Glomerular endothelial cell (primary cell): ENCODE measurements around the gene LASP1. TPM values are rescaled to one million over a fixed set of nuclear protein-coding genes. Genes with fewer than 3 reads are reported as not detected.
"Not testable (repeated sequence)": the region's sequence is repeated elsewhere in the genome, so short reads cannot be mapped to it uniquely, and the experiment has no call there.

Experiments
- DNase-seq: peaks from one replicate; pipeline ENCODE4 v3.0.0-alpha.2; 2011; ENCODE audit warnings: low read depth, low spot score; ENCODE audit errors: extremely low read depth
- total RNA-seq: library from RNA; depleted of rRNA; stranded (reverse); fragments of >200 nt; gene quantifications from 2 replicates; pipeline ENCODE4 v1.2.3, GENCODE V29; 2015

Gene LASP1
- total RNA-seq, 1 donor from 2014 or later, result 399 TPM

DNA sequence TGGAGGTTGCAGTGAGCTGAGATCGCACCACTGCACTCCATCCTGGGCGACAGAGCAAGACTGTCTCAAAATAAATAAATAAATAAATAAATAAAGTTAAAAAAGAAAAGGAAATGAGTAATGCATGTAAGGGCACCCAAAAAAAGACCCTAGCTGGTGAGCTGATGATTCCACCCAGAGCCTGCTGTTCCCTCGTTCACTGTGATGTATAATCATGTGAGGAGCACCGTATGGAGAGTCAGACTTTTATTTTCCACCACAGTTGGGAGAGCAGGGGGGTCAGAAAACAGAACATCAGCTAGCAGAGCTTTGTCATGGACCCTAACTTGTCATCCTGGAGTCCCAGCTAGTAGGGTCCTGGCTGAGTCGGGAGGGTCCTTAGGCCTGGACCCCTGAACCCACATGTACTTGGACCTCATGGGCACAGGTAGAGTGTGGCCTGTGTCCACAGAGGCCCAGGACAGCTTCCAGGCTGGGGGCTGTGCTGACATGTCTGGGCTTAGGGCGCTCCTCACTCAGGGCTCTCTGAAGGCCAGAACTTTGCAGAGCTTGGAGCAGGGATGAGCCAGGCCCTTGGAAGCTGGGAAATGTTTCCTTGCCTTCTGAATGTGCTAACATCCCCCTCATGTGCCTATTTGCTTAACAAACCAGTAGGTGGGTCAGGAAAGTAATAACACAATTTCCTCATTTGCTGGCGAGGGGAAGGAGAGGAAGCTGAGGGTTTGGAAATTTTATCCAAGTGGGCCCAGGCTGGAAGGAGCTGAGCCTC, 36.8 kb downstream of the LASP1 start:
- DNase-seq, result no peak

GRCh38 chr17:38907930-38908675, 38.2 kb downstream of the LASP1 start:
- no peak for DNase-seq

DNA sequence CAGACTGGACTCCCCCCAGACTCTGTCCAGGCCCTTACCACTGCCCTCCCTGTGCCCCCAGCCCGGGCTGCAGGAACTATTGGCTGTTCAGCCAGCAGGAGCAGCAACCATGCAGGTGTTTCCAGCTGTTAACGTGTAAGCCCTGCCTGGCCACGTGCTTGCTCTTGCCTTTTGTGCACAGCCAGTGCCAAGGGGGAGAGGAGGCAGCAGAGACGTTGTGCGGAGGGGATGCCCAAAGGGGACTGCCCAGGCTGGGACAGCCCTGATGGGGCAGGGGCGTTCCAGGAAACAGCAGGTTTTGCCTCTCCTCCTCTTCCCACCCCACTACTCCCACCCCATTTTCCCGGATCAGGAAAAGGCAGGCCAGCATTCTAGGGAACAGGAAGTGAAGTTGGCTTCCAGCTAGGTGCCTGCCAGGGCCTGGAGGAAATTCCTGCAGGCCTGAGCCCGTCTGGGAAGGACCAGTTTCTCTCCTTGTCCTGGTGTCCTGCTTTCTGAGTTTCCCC, 38.9 kb downstream of the LASP1 start:
- no peak for DNase-seq

- no peak for DNase-seq
These were observed 40.5 kb downstream of the LASP1 start for GRCh38 chr17:38910325-38910724.

DNA sequence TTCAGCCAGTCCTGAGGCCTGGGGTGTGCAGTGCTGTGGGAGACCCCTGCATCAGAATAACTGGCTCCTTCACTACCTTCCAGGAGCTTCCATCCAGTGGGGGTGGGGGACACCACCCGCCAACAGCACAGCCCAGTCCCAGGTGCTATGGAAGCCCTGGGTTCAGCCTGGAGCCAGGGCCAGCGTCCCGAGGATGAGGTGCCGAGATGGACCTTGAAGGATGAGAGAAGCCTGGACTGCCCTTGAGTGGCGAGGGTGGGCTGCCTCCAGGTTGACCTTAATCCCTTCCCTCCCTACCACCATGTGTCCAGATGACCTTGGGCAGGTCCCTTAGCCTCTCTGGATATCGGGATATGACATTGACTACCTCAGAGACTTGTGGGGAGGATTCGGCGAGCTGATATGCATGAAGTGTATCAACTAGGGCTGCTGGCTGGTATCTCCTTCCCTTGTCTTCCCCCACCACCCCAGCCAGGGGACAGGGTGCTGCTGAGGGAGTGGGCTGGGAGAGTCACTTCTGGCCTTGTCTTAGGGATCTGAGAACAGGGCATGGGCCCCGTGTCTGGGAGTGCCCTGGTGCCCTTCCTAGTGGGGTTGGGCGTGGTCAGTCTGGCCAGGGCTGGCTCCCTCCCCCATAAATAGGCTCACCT, 41.3 kb downstream of the LASP1 start:
- DNase-seq, result no peak

DNA sequence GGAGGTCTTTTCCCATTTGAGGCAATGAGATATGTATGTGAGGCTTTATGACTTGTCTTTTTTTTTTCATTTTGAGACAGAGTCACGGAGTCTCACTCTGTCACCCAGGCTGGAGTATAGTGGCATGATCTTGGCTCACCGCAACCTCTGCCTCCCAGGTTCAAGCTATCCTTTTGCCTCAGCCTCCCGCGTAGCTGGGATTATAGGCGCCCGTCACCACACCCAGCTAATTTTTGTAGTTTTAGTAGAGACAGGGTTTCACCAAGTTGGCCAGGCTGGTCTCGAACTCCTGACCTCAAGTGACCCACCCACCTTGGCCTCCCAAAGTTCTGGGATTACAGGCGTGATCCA, 41.8 kb downstream of the LASP1 start:
- DNase-seq, result not testable (repeated sequence)

DNA sequence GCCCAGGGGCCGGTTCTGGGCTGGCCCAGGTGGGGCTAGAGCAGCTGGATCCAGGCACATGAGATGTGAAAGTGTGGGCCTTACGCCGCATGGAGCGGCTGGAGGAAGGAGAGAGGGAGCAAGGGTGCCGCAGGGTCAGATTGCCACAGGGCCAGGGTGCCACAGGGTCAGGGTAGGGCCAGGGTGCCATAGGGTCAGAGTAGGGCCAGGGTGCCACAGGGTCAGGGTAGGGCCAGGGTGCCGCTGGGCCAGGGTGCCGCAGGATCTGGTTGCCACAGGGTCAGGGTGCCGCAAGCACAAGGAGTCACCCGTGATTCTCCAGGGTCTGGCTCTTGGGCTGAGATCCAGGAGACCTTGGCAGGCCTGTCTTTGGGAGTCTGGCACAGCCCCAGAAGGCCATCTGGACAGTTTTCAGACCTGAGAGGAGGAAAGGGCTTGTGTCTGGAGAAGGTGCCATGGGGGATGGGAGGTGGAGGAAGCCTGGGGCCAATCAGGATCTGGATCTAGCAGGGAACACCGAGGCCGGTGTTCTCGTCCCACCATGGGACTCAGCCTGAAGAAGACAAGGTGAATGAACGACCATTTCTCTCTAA, 42.5 kb downstream of the LASP1 start:
- no peak for DNase-seq

- DNase-seq, result no peak
These were observed 45.1 kb downstream of the LASP1 start for GRCh38 chr17:38914741-38915638.

DNA sequence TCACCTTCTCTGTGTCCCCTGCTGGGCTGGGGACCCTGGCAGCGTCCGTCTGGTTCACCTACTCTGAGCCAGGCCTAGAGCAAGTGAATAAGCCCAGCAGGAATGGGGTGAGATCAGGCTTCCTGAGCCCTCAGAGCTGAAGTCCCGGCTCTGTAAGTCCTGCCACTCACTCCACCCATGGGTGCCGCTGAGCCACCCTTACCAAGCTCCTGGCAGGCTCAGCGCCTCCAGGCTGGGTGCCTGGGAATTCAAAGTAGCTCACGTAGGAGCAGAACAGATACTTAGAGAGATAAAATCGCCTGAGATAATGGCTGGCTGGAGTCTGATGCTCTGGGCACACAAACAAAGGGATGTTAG, 45.8 kb downstream of the LASP1 start:
- DNase-seq, result no peak

- no peak for DNase-seq
These were observed 46.9 kb downstream of the LASP1 start for GRCh38 chr17:38916771-38917170.

- no peak for DNase-seq
These were observed 47.4 kb downstream of the LASP1 start for GRCh38 chr17:38917259-38917658.

- DNase-seq, result no peak
These were observed 48.5 kb downstream of the LASP1 start for GRCh38 chr17:38918129-38918913.

GRCh38 chr17:38918916-38919315, 49.1 kb downstream of the LASP1 start:
- no peak for DNase-seq

GRCh38 chr17:38919316-38920078, 49.6 kb downstream of the LASP1 start:
- DNase-seq, result no peak

GRCh38 chr17:38920374-38921291, 50.8 kb downstream of the LASP1 start:
- no peak for DNase-seq

- no peak for DNase-seq
These were observed 52.0 kb downstream of the LASP1 start for GRCh38 chr17:38921756-38922411.
